Fibroblast of lung (primary cell): ENCODE results near the gene MGAT5.

Source experiments
- EZH2 ChIP-seq: IDR thresholded peaks from 2 replicates; pipeline ENCODE4 v1.5.1; 2012; ENCODE audit warnings: low read length, control low read depth, mild to moderate bottlenecking; ENCODE audit errors: missing control alignments
- TF ChIP-seq, protein P1 (sequence below), 2 donors: IDR thresholded peaks in 1 of 2; conservative IDR thresholded peaks in 1 of 2; 1 replicate in 1 of 2; 2 replicates in 1 of 2; pipeline ENCODE4 v1.5.1; 2011 to 2012; ENCODE audit warnings: low read length in 2 of 2, control low read depth in 1 of 2, inconsistent platforms in 1 of 2, low read depth in 1 of 2, mild to moderate bottlenecking in 1 of 2

DNA sequence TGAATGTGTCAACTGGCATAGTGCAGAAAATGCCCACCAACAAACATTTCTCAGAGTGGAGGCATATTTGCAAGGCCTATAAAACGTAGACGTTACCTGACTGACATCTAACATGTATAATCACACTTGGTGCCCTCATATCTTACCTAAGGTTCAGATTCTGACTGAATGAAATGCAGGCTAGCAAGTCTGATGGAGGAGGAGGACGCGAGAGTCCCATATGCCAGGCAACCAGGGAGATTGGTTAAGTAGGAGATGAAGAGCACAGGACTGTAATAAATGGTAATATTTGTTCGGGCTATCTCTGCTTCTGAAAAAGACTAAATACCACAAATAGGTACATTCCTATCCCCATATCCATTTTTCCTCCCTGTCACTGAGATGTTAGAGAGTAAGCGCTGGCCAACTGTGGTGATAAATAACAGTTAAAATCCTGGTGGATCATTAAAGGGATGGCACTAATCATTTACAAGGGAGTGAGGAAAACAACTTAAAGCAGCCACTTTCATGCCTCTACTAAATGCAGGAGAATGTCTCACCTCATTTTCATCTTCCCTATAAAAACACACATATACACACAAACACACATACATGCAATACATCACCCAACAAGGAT lies 247.7 kb downstream of the MGAT5 start:
- TF ChIP-seq, protein P1, sequence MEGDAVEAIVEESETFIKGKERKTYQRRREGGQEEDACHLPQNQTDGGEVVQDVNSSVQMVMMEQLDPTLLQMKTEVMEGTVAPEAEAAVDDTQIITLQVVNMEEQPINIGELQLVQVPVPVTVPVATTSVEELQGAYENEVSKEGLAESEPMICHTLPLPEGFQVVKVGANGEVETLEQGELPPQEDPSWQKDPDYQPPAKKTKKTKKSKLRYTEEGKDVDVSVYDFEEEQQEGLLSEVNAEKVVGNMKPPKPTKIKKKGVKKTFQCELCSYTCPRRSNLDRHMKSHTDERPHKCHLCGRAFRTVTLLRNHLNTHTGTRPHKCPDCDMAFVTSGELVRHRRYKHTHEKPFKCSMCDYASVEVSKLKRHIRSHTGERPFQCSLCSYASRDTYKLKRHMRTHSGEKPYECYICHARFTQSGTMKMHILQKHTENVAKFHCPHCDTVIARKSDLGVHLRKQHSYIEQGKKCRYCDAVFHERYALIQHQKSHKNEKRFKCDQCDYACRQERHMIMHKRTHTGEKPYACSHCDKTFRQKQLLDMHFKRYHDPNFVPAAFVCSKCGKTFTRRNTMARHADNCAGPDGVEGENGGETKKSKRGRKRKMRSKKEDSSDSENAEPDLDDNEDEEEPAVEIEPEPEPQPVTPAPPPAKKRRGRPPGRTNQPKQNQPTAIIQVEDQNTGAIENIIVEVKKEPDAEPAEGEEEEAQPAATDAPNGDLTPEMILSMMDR (conservative IDR thresholded peaks at IDR 0.05 in 1 of 2, IDR thresholded peaks at IDR 0.05 in 1 of 2; ENCODE audit: low read depth in 1 of 2, low read length in 2 of 2), result no peak
- no peak for TF ChIP-seq EZH2
